Retina (tissue), 1 donor: Measurements from ENCODE around the gene SEMA3B.
"Not testable (repeated sequence)": the region's sequence is repeated elsewhere in the genome, so short reads cannot be mapped to it uniquely, and the experiment has no call there.

Experiments used
- DNase-seq: peaks from one replicate; pipeline ENCODE4 v3.0.0-alpha.2; 2016

SEMA3B gene

GRCh38 chr3:50295553-50296431, 26.8 kb downstream of the SEMA3B start:
- DNase-seq = no peak

GRCh38 chr3:50296721-50297383, 27.9 kb downstream of the SEMA3B start:
- DNase-seq = no peak

- DNase-seq = no peak
Observed at GRCh38 chr3:50297384-50297775, 28.4 kb downstream of the SEMA3B start.

GRCh38 chr3:50297896-50298725, 29.2 kb downstream of the SEMA3B start:
- no peak for DNase-seq

GRCh38 chr3:50298836-50299637, 30.1 kb downstream of the SEMA3B start, which contains the start of the genes HYAL3 and NAA80:
Gene HYAL3 (minus strand): TSS chr3:50299405. CDS start chr3:50295602, 3,803 bp downstream.
Gene NAA80 (minus strand): TSS chr3:50299405. CDS start chr3:50297463, 1,942 bp downstream.
- peak; percentile 97 for DNase-seq

GRCh38 chr3:50299638-50299928, 30.6 kb downstream of the SEMA3B start:
- DNase-seq = no peak

GRCh38 chr3:50299929-50300680, 31.2 kb downstream of the SEMA3B start:
- DNase-seq = peak; percentile 47

GRCh38 chr3:50300681-50301254, 31.8 kb downstream of the SEMA3B start:
- DNase-seq = no peak

GRCh38 chr3:50302095-50303012, 33.4 kb downstream of the SEMA3B start:
- no peak for DNase-seq

- DNase-seq = no peak
Observed at GRCh38 chr3:50303013-50303815, 34.3 kb downstream of the SEMA3B start, which contains the start of gene HYAL1. Gene HYAL1 (minus strand): TSS chr3:50303574. CDS start chr3:50302956, 618 bp downstream.

- DNase-seq = no peak
Observed at GRCh38 chr3:50304601-50305000, 35.7 kb downstream of the SEMA3B start.

- not testable (repeated sequence) for DNase-seq
Observed at GRCh38 chr3:50312041-50312440, 43.1 kb downstream of the SEMA3B start.

- DNase-seq = no peak
Observed at GRCh38 chr3:50314342-50314741, 45.4 kb downstream of the SEMA3B start.

- no peak for DNase-seq
Observed at GRCh38 chr3:50314816-50315215, 45.9 kb downstream of the SEMA3B start.

- peak; percentile 51 for DNase-seq
Observed at GRCh38 chr3:50316657-50317242, 47.8 kb downstream of the SEMA3B start.

GRCh38 chr3:50317300-50317699, 48.4 kb downstream of the SEMA3B start:
- no peak for DNase-seq

GRCh38 chr3:50318163-50318562, 49.2 kb downstream of the SEMA3B start:
- DNase-seq = no peak

- no peak for DNase-seq
Observed at GRCh38 chr3:50318615-50319014, 49.7 kb downstream of the SEMA3B start.
